Dedifferentiated amniotic fluid mesenchymal stem cell (primary cell): Measurements from ENCODE around the gene NME8.
A peak's percentile ranks its signal among the peaks of the same experiment; 100 is the strongest.

ENCODE experiments used
- DNase-seq: peaks from one replicate; pipeline ENCODE4 v3.0.0-alpha.2; 2016; ENCODE audit errors: extremely low spot score

The NME8 gene

DNA sequence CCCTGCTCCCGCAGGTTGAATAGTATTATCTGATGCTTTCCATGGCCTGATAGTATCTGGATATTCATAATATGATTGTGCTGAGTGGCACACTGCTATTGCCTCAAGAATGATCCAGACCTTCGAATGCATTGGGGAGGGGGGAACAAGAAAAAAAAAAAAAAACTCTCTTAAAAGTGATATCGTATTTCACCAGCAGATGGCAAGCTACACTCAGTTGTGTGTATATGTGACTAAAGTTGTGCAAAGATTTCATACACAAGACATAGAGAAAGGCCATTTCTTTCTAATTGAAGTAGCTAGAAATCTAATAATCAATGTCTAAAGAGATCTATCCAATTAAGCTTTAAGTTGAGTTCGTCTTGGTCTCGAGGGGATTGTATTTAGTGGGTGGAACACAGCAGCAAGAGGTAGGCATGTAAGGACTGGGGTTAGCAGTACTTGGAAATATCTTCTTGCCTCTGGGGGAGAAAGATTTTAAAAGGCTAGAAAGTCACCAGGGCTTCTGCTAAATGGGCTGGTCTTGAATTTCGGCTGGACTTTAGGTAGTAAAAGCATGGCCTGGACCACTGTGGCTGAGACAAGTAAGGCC lies 52.9 kb downstream of the NME8 start:
- DNase-seq: peak; percentile 49

DNA sequence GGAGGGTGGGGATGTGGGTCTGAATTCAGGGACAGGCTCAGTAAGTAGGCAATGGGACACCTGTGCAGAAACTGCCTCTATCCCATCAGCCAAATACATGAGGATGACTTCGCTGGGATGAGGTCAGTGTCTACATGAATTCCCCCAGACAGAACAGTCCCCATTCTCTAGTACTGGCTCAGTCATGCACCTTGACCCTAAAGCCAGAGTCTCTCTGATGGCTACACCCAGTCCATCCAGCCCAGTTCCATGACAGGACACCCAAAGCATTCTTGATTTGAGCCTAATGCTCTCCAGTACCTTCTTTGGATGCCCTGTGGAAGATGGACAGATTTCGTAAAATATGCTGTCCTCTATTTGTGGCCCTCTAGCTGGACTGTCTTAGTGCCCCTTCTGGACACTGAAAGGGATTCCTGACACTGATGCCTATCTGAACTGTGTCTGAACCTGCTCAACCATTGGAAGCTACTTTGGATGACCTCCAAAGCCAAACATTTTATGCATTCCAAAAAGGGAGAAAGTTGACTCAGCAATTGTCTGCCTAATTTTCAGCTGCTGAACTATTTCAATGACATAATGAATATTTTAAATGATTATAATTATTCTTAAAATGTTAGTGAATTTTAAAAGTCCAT lies 53.6 kb downstream of the NME8 start:
- DNase-seq: peak; percentile 28

DNA sequence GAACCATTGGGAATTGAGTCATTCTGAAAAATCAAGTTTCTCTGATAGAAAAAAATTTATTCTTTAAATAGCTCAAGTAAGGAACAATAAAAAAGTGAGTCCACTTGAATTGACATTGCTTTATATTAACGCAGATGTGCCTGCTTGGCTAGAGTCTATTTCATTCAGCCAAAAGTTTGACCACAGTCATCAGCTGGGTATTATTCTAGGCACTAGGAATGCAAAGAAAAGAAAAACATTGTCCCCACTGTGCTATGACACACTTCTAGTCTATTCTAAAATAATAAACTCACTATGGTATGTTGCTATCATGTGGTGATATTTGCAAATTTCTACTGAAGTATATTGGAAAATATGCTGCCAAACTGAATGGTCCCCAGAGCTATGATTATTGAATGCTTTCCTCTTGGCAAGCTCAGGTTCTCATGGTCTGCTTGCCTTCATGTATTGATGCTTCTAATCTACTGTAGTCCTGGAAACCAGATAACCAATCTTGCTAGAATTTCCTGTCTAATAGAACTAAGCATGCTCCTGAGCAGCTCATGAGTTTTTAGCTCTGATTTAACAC lies 59.9 kb downstream of the NME8 start:
- peak; percentile 65 for DNase-seq

DNA sequence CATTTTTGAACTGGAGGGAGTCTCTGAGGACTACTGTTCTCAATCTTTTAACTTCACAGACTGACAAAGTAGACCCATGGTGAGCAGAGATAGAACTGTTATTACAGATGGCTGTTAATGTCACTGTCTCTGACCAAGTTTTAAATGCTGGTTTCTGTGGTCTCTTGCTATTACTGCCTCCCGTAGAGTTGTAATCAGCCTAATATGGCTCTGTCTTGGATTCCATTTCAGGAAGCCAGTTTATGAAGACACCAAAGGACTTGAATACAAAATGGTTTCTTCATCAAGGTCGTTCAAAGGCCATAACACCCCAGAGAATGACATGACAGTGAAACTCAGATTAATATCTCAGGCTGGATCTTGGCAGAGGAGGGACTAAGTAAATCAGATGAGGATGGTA lies 64.4 kb downstream of the NME8 start:
- DNase-seq: no peak

DNA sequence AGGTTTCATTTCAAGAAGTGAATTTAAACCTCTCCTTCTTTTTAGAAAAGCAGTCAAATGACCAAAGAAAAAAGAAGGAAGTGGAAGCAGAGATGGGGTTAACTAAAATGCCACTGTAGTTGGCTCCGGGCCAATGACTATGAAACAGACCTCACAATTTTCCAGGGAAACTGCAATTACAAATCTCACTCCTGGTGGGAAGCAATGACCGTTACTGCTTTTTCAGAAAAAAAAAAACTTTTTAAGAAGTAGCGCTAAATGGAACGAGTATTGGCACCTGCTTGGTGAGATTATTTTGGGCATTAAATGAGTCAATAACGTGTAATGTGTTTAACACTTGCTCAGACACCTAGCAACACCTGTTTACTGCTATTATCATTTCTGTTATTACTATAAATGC lies 67.0 kb downstream of the NME8 start:
- DNase-seq: no peak

DNA sequence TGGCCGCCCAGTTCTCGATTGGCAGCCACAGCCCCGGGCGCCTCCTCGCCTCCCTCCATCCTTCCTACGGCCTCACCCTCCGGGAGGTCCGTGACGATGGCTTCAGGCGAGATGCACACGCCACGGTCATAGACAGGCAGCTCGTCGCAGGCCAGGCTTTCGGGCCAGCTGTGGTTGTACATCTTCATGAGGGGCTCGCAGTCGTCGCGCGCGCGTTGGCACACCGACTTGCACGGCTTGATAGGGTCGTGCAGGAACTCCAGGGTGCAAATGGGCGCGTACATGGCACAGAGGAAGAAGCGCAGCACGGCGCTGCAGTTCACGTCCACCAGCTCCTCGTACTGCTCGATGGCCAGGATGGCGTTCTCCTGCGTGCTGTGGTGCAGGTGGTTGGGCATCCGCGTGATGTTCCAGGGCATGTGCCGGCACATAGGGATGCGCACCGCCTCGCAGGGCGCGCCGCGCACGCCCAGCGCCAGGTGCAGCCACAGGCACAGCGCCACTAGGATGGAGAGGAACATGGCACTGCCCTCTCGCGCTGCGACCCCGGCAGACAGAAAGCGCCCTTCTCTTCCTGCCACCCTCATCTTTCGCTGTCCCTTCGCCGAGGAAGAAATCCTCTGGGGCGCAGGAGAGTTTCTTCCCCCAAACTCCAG lies 67.7 kb downstream of the NME8 start:
- DNase-seq: no peak

DNA sequence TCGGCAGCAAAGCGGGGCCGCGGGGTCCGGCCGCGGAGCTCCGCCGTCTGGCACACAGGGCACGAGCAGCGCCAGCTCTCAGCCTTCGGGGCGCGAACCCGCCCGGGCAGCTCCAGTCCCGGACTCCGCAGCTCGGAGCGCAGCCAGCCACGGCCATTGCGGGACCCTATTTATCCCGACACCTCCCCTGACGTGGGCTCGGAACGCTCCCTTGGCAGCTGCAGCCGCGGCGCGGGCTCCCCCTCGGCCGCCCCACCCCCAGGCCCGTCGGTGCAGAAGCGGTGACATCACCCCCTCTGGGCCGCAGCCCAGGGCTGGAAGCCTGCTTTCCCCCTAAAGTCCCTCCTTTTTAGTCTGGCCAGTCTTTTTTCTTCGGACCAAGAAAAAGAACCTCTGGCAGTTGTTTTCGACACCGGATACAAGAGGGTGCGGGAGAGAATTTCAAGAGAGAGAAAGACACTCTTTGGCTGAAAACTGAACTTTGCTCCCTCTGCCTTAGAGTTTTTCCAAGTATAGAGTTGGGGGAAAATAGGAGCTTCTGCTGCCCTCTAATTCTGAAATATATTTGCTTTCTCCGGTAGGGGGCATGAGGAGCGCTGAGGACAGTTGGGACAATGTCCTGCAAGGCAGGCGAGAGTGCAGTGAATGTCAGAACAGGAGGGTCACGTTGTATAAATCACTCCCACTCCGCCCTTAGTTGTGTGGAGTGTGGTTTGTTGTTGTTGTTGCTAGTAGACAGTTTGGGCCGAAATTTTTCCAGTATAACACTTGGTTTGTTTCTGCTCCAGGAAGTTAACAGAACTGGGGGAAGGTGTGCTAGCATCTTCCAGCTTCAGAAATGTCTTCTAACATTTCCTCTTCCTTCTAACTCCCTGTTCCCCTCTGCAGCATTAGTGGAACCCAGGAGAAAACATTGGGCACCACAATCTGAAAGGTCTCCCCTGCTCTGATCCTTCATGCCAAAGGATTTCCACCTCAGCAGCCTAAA lies 68.6 kb downstream of the NME8 start, which contains the start of gene SFRP4:
Gene SFRP4 (minus strand): TSS at position 145 of the 988 bp plus-strand sequence. CDS start 280 bp downstream, outside the sequence.
- DNase-seq: peak; percentile 75

DNA sequence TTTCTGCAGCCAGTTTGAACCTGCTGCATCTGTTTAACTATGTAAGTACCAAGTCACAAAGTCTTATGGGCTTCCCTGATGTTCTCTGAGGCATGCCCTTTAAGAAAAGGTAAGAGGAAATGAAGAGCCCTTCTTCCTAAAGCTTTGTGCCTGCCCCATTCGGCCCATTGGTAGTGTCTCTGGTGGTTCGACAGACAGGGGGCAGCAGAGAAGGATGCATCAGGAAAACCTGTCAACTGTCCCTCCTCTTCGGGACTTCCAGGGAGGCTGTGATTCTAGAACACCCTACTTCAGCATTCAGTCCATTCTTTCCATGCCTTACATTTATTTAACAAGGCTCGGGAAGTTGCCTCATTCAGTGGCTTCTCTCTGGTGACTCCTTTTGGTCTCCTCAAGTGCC lies 70.1 kb downstream of the NME8 start:
- DNase-seq: no peak

DNA sequence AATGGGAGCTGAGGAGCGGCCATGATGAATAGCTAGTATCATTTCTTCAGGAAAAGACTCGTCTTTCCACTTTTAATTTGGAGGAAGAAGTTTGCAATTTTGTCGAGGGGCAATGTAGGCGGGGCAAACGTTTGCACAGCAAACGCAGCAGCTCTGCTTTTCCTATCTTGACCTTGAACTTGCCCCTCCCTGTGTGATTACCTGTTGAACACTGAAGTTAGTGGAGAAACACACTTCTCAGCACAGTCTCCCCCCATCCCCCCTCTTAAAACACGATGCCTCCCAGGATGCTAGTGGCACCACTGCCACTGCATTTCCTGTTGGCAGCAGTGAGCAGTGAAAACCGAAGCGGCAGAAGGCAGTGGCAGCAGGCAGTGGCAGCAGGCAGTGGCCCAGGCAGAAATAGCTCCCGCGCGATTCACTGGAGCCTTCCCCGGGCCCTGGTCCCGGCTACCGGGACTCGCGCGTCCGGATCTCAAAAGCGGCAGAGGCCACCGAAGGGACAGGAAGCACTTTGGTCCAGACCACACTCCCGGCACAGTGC lies 72.0 kb downstream of the NME8 start, which contains the start of gene EPDR1:
Gene EPDR1 (plus strand): TSS at position 336 of the 544 bp plus-strand sequence. CDS start 300 bp downstream, outside the sequence.
- peak; percentile 34 for DNase-seq

DNA sequence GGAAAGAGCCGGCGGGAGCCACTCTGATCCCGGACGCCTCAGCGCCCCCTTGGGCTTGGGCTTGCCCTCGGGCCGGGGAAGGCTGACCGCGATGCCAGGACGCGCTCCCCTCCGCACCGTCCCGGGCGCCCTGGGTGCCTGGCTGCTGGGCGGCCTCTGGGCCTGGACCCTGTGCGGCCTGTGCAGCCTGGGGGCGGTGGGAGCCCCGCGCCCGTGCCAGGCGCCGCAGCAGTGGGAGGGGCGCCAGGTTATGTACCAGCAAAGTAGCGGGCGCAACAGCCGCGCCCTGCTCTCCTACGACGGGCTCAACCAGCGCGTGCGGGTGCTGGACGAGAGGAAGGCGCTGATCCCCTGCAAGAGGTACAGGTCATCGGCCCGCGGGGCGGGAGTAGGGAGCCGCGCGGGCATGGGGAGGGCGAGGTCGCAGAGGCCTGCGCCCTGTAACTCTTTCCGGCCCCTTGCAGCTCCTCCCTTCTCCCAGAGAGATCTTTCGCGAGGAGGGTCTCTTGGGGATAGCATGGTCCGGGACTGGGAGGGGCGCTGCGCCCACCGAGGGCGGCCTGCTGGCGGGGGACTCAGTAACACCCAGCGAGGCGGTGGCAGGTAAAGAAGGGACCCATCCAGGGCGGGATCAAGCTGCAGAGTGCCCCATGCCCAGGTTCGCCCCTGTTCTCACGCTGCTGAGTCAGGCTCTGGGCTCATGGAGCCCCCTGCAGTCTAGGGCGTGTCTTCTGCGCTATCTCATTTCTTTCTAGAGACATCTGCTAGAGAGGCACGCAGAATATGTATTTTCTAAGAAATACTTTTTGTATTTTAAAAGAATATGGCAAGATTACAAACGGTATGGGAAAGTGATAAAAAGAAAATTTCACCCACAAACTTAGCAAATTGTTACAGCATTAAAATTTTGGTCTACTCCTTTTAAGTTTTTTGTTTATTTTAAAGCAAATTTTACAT lies 72.7 kb downstream of the NME8 start:
- no peak for DNase-seq

DNA sequence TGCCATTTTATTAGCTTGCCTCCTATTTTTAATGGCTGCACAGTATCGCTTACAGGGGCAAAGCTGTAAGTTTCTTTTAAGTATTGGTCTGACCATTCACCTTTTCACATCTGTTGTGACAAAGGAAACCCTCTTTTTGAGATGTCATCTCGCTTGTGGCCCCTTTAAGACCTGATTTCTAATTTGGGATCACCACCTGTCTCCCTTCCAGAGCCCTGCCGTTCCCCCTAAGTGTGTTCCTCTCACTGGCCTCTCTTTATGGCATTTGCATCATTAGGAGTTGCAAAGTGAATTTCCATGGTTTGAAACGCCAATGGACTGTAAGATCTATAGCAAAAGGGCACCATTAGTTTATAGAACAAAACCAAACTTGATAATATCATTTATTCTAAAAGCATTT lies 73.5 kb downstream of the NME8 start:
- DNase-seq: no peak

DNA sequence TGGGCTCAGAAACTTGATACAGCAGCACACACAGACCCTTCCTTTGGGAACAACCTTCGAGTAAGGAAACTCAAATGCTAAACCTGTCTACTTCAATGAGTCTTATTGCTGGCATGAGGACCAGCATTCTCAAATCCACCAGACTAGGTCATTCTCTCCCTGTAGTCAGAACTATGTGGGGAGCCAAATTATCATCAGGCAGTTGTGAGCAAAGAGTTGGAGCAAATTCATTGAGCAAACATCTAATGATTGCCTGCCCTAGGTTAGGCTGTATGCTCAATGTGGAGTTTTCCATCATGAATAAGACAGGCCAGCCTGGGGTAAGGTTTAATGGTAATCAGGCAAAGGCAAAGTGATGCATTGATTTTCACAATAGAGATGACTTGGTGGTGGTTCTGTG lies 75.6 kb downstream of the NME8 start:
- no peak for DNase-seq

DNA sequence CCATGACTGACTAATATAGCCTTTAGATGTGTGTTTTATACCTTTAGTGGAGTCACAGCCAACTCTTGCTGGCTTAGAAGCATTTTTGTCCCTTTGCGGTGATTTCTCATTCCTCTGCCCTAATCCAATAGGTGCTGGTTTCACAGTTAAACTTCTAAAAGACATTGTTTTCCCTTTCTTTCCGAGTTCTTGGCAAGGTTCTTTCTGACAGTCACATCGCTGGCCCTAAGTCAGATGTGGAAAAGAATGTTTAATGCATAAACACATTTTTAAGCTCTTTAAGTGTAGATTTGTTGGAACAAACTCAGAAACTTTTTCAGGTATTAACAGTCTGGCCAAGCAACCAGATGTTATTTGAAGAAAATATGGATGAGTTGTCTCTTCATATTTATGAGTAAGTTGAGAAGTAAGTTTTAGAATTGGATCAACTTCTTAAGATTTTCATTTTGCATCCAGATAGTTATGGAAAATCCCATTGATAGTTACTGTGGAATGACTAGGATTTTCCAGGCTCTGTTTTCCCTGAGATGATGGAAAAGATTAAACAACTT lies 76.2 kb downstream of the NME8 start:
- DNase-seq: no peak

DNA sequence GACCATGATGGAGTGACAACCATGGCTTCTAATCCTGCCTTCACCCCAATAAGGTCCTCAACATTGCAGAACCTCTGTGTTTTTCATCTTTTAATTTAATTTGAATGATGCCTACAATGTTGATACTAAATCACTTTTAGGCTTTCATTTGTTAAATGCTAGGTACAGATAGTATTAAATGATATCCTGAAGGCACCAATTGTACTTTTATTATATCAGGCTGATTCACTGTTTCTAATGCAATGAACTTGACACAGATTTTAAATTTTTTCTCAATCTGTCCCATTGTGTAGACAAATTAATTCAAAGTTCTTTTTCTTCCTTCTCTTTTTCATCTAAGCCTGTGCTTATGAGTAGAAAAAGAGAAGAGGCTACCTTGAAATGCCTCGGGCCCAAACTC lies 77.2 kb downstream of the NME8 start:
- DNase-seq: no peak

DNA sequence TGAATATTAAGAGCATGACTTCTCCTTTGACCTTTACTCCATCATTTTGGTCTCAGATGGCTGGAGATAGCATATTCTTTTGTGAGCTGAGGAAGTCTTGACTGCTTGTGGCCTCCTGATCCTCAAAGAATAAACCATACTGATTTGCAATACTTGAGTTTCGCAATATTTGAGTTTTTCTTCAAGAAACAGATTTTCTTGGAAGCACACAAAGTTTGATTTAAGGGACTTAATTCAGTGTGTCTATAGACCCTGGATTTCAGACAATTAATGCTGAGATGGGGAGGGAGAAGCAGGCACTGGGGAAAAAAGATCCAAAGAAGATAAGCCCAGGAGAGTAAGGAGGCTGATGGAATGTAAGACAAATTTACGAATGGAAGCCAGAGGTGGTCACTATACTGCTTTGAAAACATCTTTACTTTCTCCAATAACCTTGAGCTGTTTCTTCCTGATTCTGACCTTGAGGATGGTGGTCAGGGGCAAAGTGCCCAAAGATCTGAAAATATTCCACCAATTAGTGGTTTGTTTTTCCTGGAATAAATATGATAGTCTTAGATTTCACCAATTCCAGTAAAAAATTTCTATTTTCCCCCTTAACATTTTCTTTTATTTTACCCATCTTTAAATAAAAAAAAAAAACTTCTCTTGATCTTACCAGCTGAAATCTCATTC lies 79.5 kb downstream of the NME8 start:
- peak; percentile 31 for DNase-seq

DNA sequence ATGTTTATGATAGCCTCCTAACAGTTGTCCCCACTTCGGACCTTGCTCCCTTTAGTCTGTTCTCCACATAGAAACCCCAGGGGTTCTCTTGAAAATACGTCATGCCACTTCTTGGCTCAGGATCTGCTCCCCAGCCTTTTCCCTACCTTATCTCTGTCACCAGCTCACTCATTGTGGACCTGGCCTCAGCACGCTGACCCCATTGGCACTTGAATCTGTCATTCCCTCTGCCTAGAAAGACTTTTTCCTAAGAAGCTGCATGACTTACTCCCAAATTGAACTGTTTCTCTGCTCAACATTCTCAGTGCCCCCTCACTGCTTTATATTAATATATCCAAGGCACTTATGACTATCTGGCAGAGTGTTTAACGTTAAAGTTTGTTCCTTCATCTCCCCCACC lies 80.5 kb downstream of the NME8 start:
- DNase-seq: no peak

DNA sequence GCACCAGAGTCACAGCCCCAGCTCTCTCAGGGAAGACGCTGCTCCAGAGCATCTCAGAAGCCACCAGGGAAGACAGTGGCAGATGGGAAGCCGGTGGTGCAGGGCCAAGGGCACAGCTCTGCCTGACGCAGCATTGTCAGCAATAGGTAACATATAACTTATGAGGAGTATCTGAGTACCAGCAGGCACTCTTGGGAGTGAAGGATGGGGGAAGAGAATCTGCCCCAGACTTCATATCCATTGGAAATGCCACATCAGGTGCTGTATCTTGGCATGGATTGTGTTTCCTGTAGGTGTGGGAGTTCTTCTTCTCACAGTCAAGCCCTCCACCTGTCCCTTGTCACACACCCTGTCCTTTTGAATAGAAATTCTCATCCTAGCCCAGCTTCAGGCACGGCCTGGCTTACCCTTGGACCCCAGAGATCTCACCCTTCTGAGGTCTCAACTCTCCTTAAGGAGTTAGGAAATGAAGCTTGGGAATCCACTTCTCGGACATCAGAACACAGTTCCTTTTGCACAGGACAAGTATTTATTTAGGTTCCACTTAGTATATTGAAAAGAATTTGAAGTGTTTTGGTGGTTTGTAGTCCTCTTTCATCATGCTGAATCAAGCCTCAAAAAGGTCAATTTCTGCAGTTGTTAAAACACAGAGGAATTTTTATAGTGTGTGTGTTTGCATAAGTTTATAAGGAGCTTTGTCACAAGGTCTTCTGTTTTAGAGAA lies 82.0 kb downstream of the NME8 start:
- DNase-seq: peak; percentile 66

DNA sequence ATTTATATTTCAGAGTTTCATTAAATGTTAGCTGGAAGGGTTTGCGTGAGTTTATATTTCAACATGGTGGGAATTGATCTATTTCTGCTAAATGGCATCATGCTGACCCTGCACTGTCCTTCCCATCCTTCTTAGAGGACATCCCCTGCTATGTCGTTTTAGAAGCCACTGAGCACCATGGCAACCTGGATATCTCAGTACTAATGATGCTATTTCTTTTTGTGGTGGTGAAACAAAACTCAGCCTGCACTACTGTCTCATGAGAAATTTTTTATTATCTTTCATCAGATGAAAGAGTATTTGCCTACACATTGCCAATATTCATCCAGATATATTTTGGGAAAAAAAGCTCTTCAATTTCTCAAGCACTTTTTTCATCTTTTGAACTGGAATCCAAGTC lies 84.1 kb downstream of the NME8 start:
- DNase-seq: no peak
